ENCODE measurements around the gene IFNAR2.

The IFNAR2 gene

GRCh38 chr21:33230545-33231324, 997 bp downstream of the IFNAR2 start:
- H3K4me3 ChIP-seq (ENCODE audit: low read depth, low read length), result peak overlapping the region; percentile 80
- TF ChIP-seq CTCF (IDR thresholded peaks at IDR 0.05; ENCODE audit: low read depth, low read length) (no peak), MYC (IDR thresholded peaks at IDR 0.05; ENCODE audit: low read depth, low read length) (no peak), MAX (IDR thresholded peaks at IDR 0.05; ENCODE audit: low read depth, low read length) (no peak), POLR2A (IDR thresholded peaks at IDR 0.05; ENCODE audit: extremely low read depth, insufficient read length) (no peak)
- DNase-seq (ENCODE audit: low read depth), result peak; percentile 74

- TF ChIP-seq CTCF (IDR thresholded peaks at IDR 0.05; ENCODE audit: low read depth, low read length), result no peak
- TF ChIP-seq MYC (IDR thresholded peaks at IDR 0.05; ENCODE audit: low read depth, low read length), result no peak
- TF ChIP-seq POLR2A (IDR thresholded peaks at IDR 0.05; ENCODE audit: extremely low read depth, insufficient read length), result no peak
- no peak for TF ChIP-seq MAX (IDR thresholded peaks at IDR 0.05; ENCODE audit: low read depth, low read length)
- no peak for DNase-seq (ENCODE audit: low read depth)
- peak overlapping the region; percentile 80 for H3K4me3 ChIP-seq (ENCODE audit: low read depth, low read length)
These were observed 1.8 kb downstream of the IFNAR2 start for GRCh38 chr21:33231526-33231925.

- peak; percentile 18 for DNase-seq (ENCODE audit: low read depth)
- TF ChIP-seq POLR2A (IDR thresholded peaks at IDR 0.05; ENCODE audit: extremely low read depth, insufficient read length) (no peak), MYC (IDR thresholded peaks at IDR 0.05; ENCODE audit: low read depth, low read length) (no peak), MAX (IDR thresholded peaks at IDR 0.05; ENCODE audit: low read depth, low read length) (no peak), CTCF (IDR thresholded peaks at IDR 0.05; ENCODE audit: low read depth, low read length) (no peak)
- H3K4me3 ChIP-seq (ENCODE audit: low read depth, low read length), result peak overlapping the region; percentile 4
These were observed 2.7 kb downstream of the IFNAR2 start for GRCh38 chr21:33232291-33233034.

- DNase-seq (ENCODE audit: low read depth), result no peak
- TF ChIP-seq MYC (IDR thresholded peaks at IDR 0.05; ENCODE audit: low read depth, low read length) (no peak), POLR2A (IDR thresholded peaks at IDR 0.05; ENCODE audit: extremely low read depth, insufficient read length) (peak; percentile 13)
- no peak overlapping the region for H3K4me3 ChIP-seq (ENCODE audit: low read depth, low read length)
These were observed 5.1 kb downstream of the IFNAR2 start for GRCh38 chr21:33234635-33235520.

- no peak overlapping the region for H3K4me3 ChIP-seq (ENCODE audit: low read depth, low read length)
- TF ChIP-seq MYC (IDR thresholded peaks at IDR 0.05; ENCODE audit: low read depth, low read length) (no peak), MAX (IDR thresholded peaks at IDR 0.05; ENCODE audit: low read depth, low read length) (no peak), CTCF (IDR thresholded peaks at IDR 0.05; ENCODE audit: low read depth, low read length) (no peak), POLR2A (IDR thresholded peaks at IDR 0.05; ENCODE audit: extremely low read depth, insufficient read length) (no peak)
- DNase-seq (ENCODE audit: low read depth), result no peak
These were observed 6.4 kb downstream of the IFNAR2 start for GRCh38 chr21:33236013-33236686.

All from NB4 (cell line).